Breast epithelium (tissue), 3 donors: ENCODE data around the gene OGFR.

Source experiments
- CTCF ChIP-seq, 3 donors: fragments of 450-650 bp; IDR thresholded peaks; one replicate each; pipeline ENCODE4 v1.5.1; 2016 to 2017; ENCODE audit warnings: antibody characterized with exemption in 3 of 3, mild to moderate bottlenecking in 3 of 3, moderate library complexity in 3 of 3
- POLR2A ChIP-seq: fragments of 450-650 bp; IDR thresholded peaks from one replicate; pipeline ENCODE4 v1.6.1; 2016; ENCODE audit warnings: antibody characterized with exemption, mild to moderate bottlenecking, moderate library complexity
- POLR2AphosphoS5 ChIP-seq, 3 donors: sonication (generic); formaldehyde crosslinking; IDR thresholded peaks; one replicate each; pipeline ENCODE4 v1.6.1; 2017; ENCODE audit warnings: antibody characterized with exemption in 3 of 3

GRCh38 chr20:62852196-62852595 lies 47.6 kb downstream of the OGFR start:
- TF ChIP-seq POLR2AphosphoS5 (IDR thresholded peaks at IDR 0.05): no peak
- no peak for TF ChIP-seq CTCF (IDR thresholded peaks at IDR 0.05)
- no peak for TF ChIP-seq POLR2A
